Ishikawa (cell line): ENCODE data around the gene C19orf67.

Experiments
- CEBPB ChIP-seq: IDR thresholded peaks from 2 replicates; pipeline ENCODE4 v1.6.1; 2012
- CREB1 ChIP-seq: IDR thresholded peaks from 2 replicates; pipeline ENCODE4 v1.6.1; 2012; ENCODE audit warnings: low read depth
- EGR1 ChIP-seq: IDR thresholded peaks from 2 replicates; pipeline ENCODE4 v1.6.1; 2012
- EP300 ChIP-seq: IDR thresholded peaks from 2 replicates; pipeline ENCODE4 v1.6.1; 2012; ENCODE audit warnings: borderline replicate concordance
- FOXM1 ChIP-seq: IDR thresholded peaks from 2 replicates; pipeline ENCODE4 v1.6.1; 2012; ENCODE audit warnings: low read depth, borderline replicate concordance
- NFIC ChIP-seq: IDR thresholded peaks from 2 replicates; pipeline ENCODE4 v1.6.1; 2012
- RAD21 ChIP-seq: IDR thresholded peaks from 2 replicates; pipeline ENCODE4 v1.6.1; 2012; ENCODE audit warnings: low read depth
- TAF1 ChIP-seq: IDR thresholded peaks from 2 replicates; pipeline ENCODE4 v1.6.1; 2012; ENCODE audit warnings: low read depth, mild to moderate bottlenecking
- TCF12 ChIP-seq: IDR thresholded peaks from 2 replicates; pipeline ENCODE4 v1.6.1; 2012; ENCODE audit warnings: low read depth
- TEAD4 ChIP-seq: IDR thresholded peaks from 2 replicates; pipeline ENCODE4 v1.6.1; 2012
- YY1 ChIP-seq: IDR thresholded peaks from 2 replicates; pipeline ENCODE4 v1.6.1; 2012; ENCODE audit warnings: low read depth
- ZBTB7A ChIP-seq: IDR thresholded peaks from 2 replicates; pipeline ENCODE4 v1.6.1; 2012; ENCODE audit warnings: low read depth
- TF ChIP-seq, protein P1 (sequence below): IDR thresholded peaks from 2 replicates; pipeline ENCODE4 v1.6.1; 2012
- TF ChIP-seq, protein P2 (sequence below): IDR thresholded peaks from 2 replicates; pipeline ENCODE4 v1.6.1; 2012
- TF ChIP-seq, protein P3 (sequence below): IDR thresholded peaks from 2 replicates; pipeline ENCODE4 v1.6.1; 2012; ENCODE audit warnings: low read depth, mild to moderate bottlenecking

Gene C19orf67

DNA sequence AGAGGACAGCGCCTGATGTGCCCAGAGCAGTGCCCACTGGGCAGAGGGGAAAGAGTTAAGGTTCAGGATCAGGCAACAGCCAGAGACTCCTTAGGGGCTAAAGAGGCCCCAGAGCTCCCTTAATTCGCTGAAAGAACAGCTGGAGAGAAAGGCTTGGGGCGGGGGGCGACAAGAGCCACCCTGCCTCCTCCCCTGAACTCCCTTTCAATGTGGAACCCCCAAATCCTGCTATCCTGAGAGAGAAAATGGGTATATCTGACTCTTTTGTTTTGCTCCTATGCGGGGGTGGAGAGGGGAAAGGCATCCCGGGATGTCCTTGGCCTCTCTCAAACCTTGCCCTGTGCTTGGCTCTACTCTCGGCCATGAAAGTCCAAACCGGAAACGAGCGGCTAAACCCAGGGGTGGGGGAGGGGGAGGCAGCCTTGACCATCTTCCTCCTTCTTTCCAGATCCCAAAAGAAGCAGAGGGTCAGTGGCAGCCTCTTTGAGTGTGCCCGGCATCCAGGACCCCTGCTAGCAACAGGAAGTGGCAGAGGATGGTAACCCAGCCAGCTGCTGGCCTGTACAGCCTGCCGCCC, 27.3 kb upstream of the C19orf67 start:
- TF ChIP-seq CREB1, result no peak
- no peak for TF ChIP-seq TCF12
- TF ChIP-seq FOXM1, result no peak
- TF ChIP-seq, protein P1, sequence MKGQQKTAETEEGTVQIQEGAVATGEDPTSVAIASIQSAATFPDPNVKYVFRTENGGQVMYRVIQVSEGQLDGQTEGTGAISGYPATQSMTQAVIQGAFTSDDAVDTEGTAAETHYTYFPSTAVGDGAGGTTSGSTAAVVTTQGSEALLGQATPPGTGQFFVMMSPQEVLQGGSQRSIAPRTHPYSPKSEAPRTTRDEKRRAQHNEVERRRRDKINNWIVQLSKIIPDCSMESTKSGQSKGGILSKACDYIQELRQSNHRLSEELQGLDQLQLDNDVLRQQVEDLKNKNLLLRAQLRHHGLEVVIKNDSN, result no peak
- TF ChIP-seq ZBTB7A, result no peak
- TF ChIP-seq, protein P2, sequence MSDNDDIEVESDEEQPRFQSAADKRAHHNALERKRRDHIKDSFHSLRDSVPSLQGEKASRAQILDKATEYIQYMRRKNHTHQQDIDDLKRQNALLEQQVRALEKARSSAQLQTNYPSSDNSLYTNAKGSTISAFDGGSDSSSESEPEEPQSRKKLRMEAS, result no peak
- no peak for TF ChIP-seq NFIC
- TF ChIP-seq RAD21, result no peak
- TF ChIP-seq EGR1, result no peak
- TF ChIP-seq YY1, result no peak
- TF ChIP-seq, protein P3, sequence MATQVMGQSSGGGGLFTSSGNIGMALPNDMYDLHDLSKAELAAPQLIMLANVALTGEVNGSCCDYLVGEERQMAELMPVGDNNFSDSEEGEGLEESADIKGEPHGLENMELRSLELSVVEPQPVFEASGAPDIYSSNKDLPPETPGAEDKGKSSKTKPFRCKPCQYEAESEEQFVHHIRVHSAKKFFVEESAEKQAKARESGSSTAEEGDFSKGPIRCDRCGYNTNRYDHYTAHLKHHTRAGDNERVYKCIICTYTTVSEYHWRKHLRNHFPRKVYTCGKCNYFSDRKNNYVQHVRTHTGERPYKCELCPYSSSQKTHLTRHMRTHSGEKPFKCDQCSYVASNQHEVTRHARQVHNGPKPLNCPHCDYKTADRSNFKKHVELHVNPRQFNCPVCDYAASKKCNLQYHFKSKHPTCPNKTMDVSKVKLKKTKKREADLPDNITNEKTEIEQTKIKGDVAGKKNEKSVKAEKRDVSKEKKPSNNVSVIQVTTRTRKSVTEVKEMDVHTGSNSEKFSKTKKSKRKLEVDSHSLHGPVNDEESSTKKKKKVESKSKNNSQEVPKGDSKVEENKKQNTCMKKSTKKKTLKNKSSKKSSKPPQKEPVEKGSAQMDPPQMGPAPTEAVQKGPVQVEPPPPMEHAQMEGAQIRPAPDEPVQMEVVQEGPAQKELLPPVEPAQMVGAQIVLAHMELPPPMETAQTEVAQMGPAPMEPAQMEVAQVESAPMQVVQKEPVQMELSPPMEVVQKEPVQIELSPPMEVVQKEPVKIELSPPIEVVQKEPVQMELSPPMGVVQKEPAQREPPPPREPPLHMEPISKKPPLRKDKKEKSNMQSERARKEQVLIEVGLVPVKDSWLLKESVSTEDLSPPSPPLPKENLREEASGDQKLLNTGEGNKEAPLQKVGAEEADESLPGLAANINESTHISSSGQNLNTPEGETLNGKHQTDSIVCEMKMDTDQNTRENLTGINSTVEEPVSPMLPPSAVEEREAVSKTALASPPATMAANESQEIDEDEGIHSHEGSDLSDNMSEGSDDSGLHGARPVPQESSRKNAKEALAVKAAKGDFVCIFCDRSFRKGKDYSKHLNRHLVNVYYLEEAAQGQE, result no peak
- TF ChIP-seq TEAD4, result no peak
- TF ChIP-seq EP300, result no peak

DNA sequence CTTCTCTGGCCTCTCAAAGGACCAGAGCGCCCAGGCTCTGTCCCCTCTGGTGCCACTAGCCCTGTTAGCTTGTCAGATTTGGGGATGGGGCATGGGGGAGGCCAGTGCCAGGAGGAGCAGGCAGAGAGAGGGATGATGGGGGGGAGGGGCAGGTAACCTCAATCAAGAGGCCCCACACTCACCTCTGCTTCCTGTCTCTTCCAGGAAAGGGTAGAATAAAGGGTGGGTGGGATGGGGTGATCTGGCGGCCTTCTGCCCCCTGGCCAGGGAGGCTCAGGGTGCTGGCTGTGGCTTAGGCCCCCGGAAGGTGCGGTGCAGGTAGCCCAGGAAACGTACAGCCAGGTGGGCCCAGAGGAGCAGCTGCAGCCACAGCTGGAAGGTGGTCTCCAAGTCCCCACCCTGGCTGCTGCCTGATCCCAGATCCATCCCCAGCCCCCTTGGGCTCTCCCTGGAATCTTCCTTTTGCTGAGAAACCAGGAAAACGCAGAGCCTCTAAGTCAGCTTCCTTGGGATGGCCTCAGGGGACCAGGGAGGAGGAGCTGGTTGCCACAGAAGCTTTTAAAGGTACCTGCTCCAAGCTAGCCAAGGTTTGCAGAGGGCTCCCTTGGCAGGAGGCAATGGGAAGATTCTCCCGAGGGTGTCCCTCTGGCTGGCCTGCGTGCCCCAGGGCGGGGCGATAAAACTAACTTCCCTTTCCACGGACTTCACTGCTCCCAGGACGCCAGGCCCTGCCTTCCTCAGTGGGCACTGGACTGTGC, 26.6 kb upstream of the C19orf67 start:
- TF ChIP-seq EGR1 (no peak), NFIC (no peak), TEAD4 (no peak), ZBTB7A (no peak), RAD21 (no peak), EP300 (no peak), CEBPB (no peak), YY1 (no peak), TAF1 (no peak), TCF12 (no peak), CREB1 (no peak), FOXM1 (no peak)
- TF ChIP-seq, protein P3, result no peak
- TF ChIP-seq, protein P2, result no peak
- TF ChIP-seq, protein P1, result no peak

DNA sequence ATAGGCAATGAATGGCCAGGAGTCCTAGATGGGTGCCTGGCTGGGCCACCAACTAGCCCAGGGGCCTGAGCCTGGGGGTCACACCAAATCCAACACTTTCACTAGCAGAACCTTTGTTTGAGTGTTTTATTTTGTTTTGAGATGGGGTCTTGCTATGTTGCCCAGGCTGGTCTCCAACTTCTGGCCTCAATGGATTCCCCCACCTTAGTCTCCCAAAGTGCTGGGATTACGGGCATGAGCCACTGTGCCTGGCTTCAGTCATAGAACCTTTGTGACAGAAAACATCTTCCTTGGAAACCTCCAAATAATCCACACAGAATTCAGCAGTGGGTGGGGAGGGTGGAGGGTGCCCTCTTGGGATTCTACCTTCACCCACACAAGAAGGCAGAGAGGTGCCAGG, 25.9 kb upstream of the C19orf67 start:
- TF ChIP-seq TCF12 (no peak), CREB1 (no peak), EGR1 (no peak), EP300 (no peak)

DNA sequence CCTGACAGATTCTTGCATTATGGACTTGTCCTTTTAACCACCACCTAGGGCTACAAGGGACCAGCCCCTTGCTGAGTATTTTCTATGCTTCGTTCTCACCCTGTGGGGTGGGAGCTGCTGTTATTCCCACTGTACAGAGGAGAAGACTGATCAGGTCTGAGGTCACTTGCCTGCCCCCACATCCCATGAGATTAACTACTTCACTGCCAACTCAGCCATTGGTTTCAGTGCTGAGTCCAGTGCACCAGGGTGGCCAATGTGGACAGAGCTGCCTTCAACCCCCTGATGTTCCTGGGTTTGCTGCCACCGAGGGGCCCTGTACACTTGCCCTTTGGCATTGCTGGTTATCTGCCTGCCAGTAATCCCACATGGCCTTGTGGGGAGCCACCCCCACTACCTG, 25.1 kb upstream of the C19orf67 start:
- TF ChIP-seq NFIC, result no peak
- TF ChIP-seq, protein P3, result no peak
- TF ChIP-seq TCF12, result no peak
